HG02938 (cell line): ENCODE results near the gene PPOX.

Experiments used
- ATAC-seq: cut with Tn5 transposase; IDR thresholded peaks from one replicate; pipeline ENCODE4 v1.9.1; 2021; ENCODE audit warnings: mild to moderate bottlenecking, moderate library complexity; ENCODE audit not compliant: unreplicated experiment

The PPOX gene

DNA sequence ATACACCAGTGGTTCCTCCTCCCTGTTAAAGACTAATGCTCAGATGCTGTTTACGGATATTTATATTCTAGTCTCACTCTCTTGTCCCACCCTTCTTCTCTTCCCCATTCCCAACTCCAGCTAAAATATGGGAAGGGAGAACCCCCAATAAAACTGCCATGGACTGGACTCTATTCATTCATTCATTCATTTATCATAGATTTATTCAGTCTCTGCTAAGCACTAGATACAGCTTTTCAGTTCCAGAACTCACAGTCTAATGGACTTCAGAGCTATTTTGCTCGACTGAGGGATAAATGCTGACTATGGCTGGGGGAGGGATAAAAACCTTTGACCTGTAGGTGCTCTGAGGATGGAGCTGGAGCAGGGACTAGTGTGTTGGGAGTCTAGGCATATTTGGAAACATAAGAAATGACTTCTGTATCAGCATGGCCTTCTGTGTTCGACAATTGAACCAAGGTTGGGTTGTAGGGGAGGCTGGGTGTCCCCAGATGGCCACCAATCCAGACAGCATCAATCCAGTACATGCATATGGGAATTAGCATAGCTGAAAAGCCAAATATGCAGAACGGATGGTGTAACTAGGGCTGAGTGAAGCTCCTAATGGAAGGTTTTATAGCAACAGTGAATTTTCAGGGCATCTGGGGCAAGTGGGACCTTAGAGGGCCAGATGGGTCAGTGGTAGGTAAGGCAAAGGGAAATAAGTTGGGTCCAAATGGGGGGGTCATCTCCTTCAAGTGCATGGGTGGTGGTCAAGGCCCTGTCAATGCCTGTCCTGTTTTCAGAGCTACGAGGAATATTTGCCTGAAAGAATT lies 53.1 kb downstream of the PPOX start:
- ATAC-seq, result no peak

DNA sequence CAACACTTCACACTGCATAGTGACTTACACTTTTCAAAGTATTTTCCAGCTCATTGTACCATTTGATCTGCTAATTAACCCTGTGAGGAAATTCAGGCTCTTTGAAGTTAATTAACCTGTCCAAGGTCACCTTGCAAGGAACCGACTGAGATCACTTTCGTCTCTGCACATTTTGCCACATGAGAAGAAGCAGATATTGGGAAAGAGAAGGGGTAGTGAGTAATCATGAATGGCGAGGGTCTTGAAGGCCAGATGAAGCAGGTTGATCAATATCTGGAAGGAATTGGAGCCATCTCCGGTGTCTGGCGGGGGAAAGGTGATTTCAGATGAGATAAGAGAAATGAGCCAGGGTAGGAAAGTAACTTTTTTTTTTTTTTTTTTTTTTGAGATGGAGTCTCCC lies 53.8 kb downstream of the PPOX start:
- ATAC-seq, result no peak
